CD14-positive monocyte (primary cell): ENCODE data around the gene PHLPP1. TPM values are rescaled to one million over a fixed set of nuclear protein-coding genes. Genes with fewer than 3 reads are reported as not detected.

Experiments
- DNase-seq, 3 donors: peaks; one replicate each; pipeline ENCODE4 v3.0.0-alpha.2; 2011 to 2022
- H2AFZ ChIP-seq: 2 replicates; pipeline ENCODE4 v1.6.0; 2012; ENCODE audit warnings: mild to moderate bottlenecking, low read depth, low read length, inconsistent platforms; ENCODE audit not compliant: insufficient read depth, poor library complexity, severe bottlenecking
- H3K27ac ChIP-seq, 2 donors: 1 replicate in 1 of 2; 2 replicates in 1 of 2; pipeline ENCODE4 v1.5.1; 2012 to 2013; ENCODE audit warnings: low read length in 2 of 2, control low read depth in 1 of 2, inconsistent platforms in 1 of 2, low read depth in 1 of 2, mild to moderate bottlenecking in 1 of 2
- H3K27me3 ChIP-seq, 2 donors: one replicate each; pipeline versions ENCODE4 v1.6.0 to v1.6.1; 2011 to 2013; ENCODE audit warnings: low read length in 2 of 2; ENCODE audit not compliant: control insufficient read depth in 2 of 2, insufficient read depth in 2 of 2
- H3K36me3 ChIP-seq, 2 donors: replicated peaks in 1 of 2; 1 replicate in 1 of 2; 2 replicates in 1 of 2; pipeline versions ENCODE4 v1.5.1 to v1.6.1; 2012 to 2013; ENCODE audit warnings: low read length in 2 of 2, control low read depth in 1 of 2, inconsistent platforms in 1 of 2, mild to moderate bottlenecking in 1 of 2; ENCODE audit not compliant: insufficient read depth in 2 of 2, control insufficient read depth in 1 of 2
- H3K4me1 ChIP-seq, 2 donors: 1 replicate in 1 of 2; 2 replicates in 1 of 2; pipeline versions ENCODE4 v1.5.1 to v1.6.1; 2012 to 2013; ENCODE audit warnings: low read length in 2 of 2, control low read depth in 1 of 2, inconsistent platforms in 1 of 2, mild to moderate bottlenecking in 1 of 2, moderate library complexity in 1 of 2; ENCODE audit not compliant: insufficient read depth in 2 of 2, control insufficient read depth in 1 of 2
- H3K4me2 ChIP-seq: replicated peaks from 2 replicates; pipeline ENCODE3; 2012; ENCODE audit warnings: low read length, moderate library complexity, mild to moderate bottlenecking; ENCODE audit not compliant: poor library complexity, severe bottlenecking; ENCODE audit errors: extremely low read depth
- H3K4me3 ChIP-seq, 3 experiments: fragments of 200-600 bp in 1 of 3; sonication (generic) in 1 of 3; replicated peaks in 1 of 3; 1 replicate in 2 of 3; 2 replicates in 1 of 3; pipeline ENCODE4 v1.5.1; 2011 to 2013; ENCODE audit warnings: low read length in 3 of 3, mild to moderate bottlenecking in 3 of 3, control low read depth in 2 of 3, low read depth in 2 of 3, inconsistent platforms in 1 of 3, moderate library complexity in 1 of 3
- H3K79me2 ChIP-seq: 2 replicates; pipeline ENCODE4 v1.6.0; 2012; ENCODE audit warnings: mild to moderate bottlenecking, control low read depth, inconsistent platforms, low read length, moderate library complexity; ENCODE audit not compliant: insufficient read depth
- H3K9ac ChIP-seq: 2 replicates; pipeline ENCODE4 v1.6.0; 2017; ENCODE audit warnings: low read length, mild to moderate bottlenecking; ENCODE audit not compliant: insufficient read depth, poor library complexity, severe bottlenecking
- H3K9me3 ChIP-seq, 2 donors: replicated peaks in 1 of 2; 1 replicate in 1 of 2; 2 replicates in 1 of 2; pipeline versions ENCODE4 v1.5.1 to v1.6.1; 2012 to 2013; ENCODE audit warnings: low read length in 2 of 2, control low read depth in 1 of 2; ENCODE audit not compliant: control insufficient read depth in 1 of 2, insufficient read depth in 1 of 2
- H4K20me1 ChIP-seq: 2 replicates; pipeline ENCODE4 v1.6.0; 2012; ENCODE audit warnings: mild to moderate bottlenecking, low read length, control low read depth, moderate library complexity; ENCODE audit not compliant: insufficient read depth
- H3K27ac Mint-ChIP-seq, 7 donors: one replicate each; pipeline ENCODE4 v1.8.0; 2020; ENCODE audit warnings: mild to moderate bottlenecking in 7 of 7, mixed read lengths in 7 of 7, moderate library complexity in 6 of 7, inconsistent platforms in 2 of 7
- H3K27me3 Mint-ChIP-seq, 3 donors: one replicate each; pipeline ENCODE4 v1.8.0; 2021 to 2022; ENCODE audit warnings: low read depth in 3 of 3, mild to moderate bottlenecking in 3 of 3, mixed read lengths in 3 of 3, moderate library complexity in 3 of 3, inconsistent platforms in 1 of 3
- H3K36me3 Mint-ChIP-seq, 2 donors: one replicate each; pipeline ENCODE4 v1.8.0; 2020; ENCODE audit warnings: mixed read lengths in 2 of 2, inconsistent platforms in 1 of 2, mild to moderate bottlenecking in 1 of 2
- H3K4me1 Mint-ChIP-seq: one replicate; pipeline ENCODE4 v1.8.0; 2020; ENCODE audit warnings: mild to moderate bottlenecking, mixed read lengths
- H3K4me3 Mint-ChIP-seq, 2 donors: one replicate each; pipeline ENCODE4 v1.8.0; 2020; ENCODE audit warnings: mild to moderate bottlenecking in 2 of 2, mixed read lengths in 2 of 2, moderate library complexity in 1 of 2
- H3K9me3 Mint-ChIP-seq, 7 donors: one replicate each; pipeline ENCODE4 v1.8.0; 2020 to 2022; ENCODE audit warnings: mixed read lengths in 7 of 7, mild to moderate bottlenecking in 6 of 7, moderate library complexity in 6 of 7, inconsistent platforms in 2 of 7
- WGBS: methylation state at CpG from one replicate; pipeline ENCODE4 v1.1.5; 2013; ENCODE audit warnings: missing lambda C conversion rate; ENCODE audit not compliant: insufficient coverage; 5-methylcytosine and 5-hydroxymethylcytosine counted together
- intact Hi-C, 2 donors: fragments of 100-400 bp; cut with micrococcal nuclease; formaldehyde crosslinking; loops; one replicate each; pipeline versions ENCODE4 v1.15.0 to v1.15.1; 2023
- polyA plus RNA-seq, 3 donors: library from polyadenylated mRNA; depleted of rRNA in 1 of 3; unstranded in 2 of 3; stranded (reverse) in 1 of 3; fragments of 300-500 nt in 2 of 3; fragments of >200 nt in 1 of 3; fragmentation: Illumina TruSeq in 2 of 3; gene quantifications; 1 replicate in 2 of 3; 2 replicates in 1 of 3; pipeline ENCODE4 v1.2.3, GENCODE V29; 2012 to 2021
- TF ChIP-seq, protein P1 (sequence below): fragments of 200-600 bp; IDR thresholded peaks from one replicate; pipeline ENCODE4 v1.8.0; 2022; ENCODE audit warnings: antibody characterized with exemption, mild to moderate bottlenecking

PHLPP1 gene
- polyA plus RNA-seq, 3 donors: 0.04 to 2.0 (median 0.55) TPM

DNA sequence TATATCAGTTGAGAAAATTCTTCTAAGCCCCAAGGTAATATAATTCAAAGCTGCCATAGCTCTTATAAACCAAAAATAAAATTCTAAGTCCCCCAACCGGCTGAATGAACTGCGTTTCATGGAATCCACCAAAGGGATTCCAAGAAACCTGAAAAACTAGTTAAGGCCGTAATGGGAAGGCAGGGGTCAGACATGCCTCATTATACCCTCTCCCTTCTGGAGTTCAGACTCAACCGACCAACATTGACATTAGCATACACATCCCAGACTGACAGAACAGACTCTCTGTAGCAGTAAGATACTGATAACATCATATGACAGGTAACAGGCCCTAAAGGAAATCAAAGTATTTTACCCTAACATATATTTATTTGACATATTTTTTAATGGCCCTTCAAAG, 31.4 kb upstream of the PHLPP1 start:
- Histone ChIP-seq H2AFZ (no peak overlapping the region), H3K36me3 (no peaks in the 10 kb centered on the region), H3K27me3 (no peaks in the 10 kb centered on the region), H3K79me2 (no peaks in the 10 kb centered on the region), H3K9ac (no peak overlapping the region), H3K9me3 (peaks cover 21 to 27% of the 10 kb centered on the region in 2 donors), H3K4me1 (no peaks in the 10 kb centered on the region), H4K20me1 (no peaks in the 10 kb centered on the region), H3K27ac (no peak overlapping the region), H3K4me3 (no peak overlapping the region), H3K4me2 (no peak overlapping the region)
- Mint-ChIP-seq H3K9me3 (peaks cover 12 to 45% (median 32%) of the 10 kb centered on the region in 7 donors), H3K36me3 (no peaks in the 10 kb centered on the region), H3K4me1 (no peaks in the 10 kb centered on the region), H3K27me3 (peaks cover 2 to 5% (median 2%) of the 10 kb centered on the region in 3 donors), H3K4me3 (no peak overlapping the region), H3K27ac (no peak overlapping the region)
- 100% methylated on average over 2 of the region's 4 CpGs for WGBS
- intact Hi-C loops: no loop called here
- DNase-seq: no peak
- TF ChIP-seq, protein P1, sequence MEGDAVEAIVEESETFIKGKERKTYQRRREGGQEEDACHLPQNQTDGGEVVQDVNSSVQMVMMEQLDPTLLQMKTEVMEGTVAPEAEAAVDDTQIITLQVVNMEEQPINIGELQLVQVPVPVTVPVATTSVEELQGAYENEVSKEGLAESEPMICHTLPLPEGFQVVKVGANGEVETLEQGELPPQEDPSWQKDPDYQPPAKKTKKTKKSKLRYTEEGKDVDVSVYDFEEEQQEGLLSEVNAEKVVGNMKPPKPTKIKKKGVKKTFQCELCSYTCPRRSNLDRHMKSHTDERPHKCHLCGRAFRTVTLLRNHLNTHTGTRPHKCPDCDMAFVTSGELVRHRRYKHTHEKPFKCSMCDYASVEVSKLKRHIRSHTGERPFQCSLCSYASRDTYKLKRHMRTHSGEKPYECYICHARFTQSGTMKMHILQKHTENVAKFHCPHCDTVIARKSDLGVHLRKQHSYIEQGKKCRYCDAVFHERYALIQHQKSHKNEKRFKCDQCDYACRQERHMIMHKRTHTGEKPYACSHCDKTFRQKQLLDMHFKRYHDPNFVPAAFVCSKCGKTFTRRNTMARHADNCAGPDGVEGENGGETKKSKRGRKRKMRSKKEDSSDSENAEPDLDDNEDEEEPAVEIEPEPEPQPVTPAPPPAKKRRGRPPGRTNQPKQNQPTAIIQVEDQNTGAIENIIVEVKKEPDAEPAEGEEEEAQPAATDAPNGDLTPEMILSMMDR: no peak

DNA sequence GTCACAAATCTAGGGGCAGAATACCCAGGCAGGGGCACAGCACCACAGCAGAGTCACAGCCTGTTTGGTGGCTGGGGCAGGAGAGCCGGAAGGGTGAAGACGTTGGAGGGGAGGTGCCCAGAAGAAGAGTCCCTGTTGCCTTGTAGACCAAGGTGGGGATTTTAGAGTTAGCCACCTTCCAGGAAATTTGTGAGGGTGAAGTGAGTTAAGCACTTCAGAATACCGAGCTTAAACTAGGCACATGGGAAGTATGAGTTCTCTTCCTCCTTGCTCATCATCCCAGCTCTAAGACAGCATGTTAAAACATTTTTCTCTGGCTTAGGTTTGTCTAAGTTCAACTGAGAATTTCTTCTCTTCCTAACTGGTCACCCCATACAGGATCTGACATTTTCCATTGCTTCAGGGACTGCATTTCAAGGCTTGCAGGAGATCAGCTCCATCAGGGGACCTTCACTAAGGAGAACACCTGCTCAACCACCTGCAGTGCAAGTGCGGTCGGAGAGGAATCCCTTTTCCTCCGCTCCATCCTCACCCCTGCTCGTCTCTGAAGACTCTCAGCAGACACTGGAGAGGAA, 26.5 kb upstream of the PHLPP1 start:
- H3K27me3 ChIP-seq: no peaks in the 10 kb centered on the region
- no peaks in the 10 kb centered on the region for H4K20me1 ChIP-seq
- H3K79me2 ChIP-seq: no peaks in the 10 kb centered on the region
- H3K4me1 Mint-ChIP-seq: no peaks in the 10 kb centered on the region
- H3K36me3 Mint-ChIP-seq: no peaks in the 10 kb centered on the region
- intact Hi-C loops: no loop called here
- TF ChIP-seq, protein P1: no peak
- no peak overlapping the region for H2AFZ ChIP-seq
- no peaks in the 10 kb centered on the region for H3K36me3 ChIP-seq
- H3K9me3 ChIP-seq: peaks cover 34 to 36% of the 10 kb centered on the region in 2 donors
- WGBS: 93% methylated on average over 5 of the region's 7 CpGs
- H3K4me3 Mint-ChIP-seq: no peak overlapping the region
- H3K9me3 Mint-ChIP-seq: peaks cover 25 to 58% (median 48%) of the 10 kb centered on the region in 7 donors
- H3K9ac ChIP-seq: no peak overlapping the region
- no peak overlapping the region for H3K27ac ChIP-seq
- no peak for DNase-seq
- no peak overlapping the region for H3K4me2 ChIP-seq
- H3K4me1 ChIP-seq: no peaks in the 10 kb centered on the region
- no peak overlapping the region for H3K27ac Mint-ChIP-seq
- no peak overlapping the region for H3K4me3 ChIP-seq
- H3K27me3 Mint-ChIP-seq: peaks cover 1 to 6% (median 2%) of the 10 kb centered on the region in 3 donors
